Stimulated activated effector memory CD8-positive, alpha-beta T cell treated with anti-CD3 and anti-CD28 coated beads, Interleukin-12 subunit alpha, Interleukin-12 subunit beta, amount 100 ng/mL, for 72 hours (primary cell): ENCODE data around the gene CRYGN.

Source experiments
- ATAC-seq: fragments of 150-1000 bp; cut with Tn5 transposase; 2 replicates; pipeline ENCODE4 v1.10.0; 2021
- DNase-seq, 2 donors: peaks; one replicate each; pipeline ENCODE4 v3.0.0; 2021 to 2022; ENCODE audit warnings: low spot score in 2 of 2
- H3K27ac Mint-ChIP-seq: one replicate; pipeline ENCODE4 v1.8.0; 2022; ENCODE audit warnings: mild to moderate bottlenecking, mixed read lengths
- H3K36me3 Mint-ChIP-seq: one replicate; pipeline ENCODE4 v1.8.0; 2022; ENCODE audit warnings: mild to moderate bottlenecking, mixed read lengths
- H3K4me1 Mint-ChIP-seq: one replicate; pipeline ENCODE4 v1.8.0; 2022; ENCODE audit warnings: mixed read lengths
- H3K4me3 Mint-ChIP-seq: one replicate; pipeline ENCODE4 v1.8.0; 2022; ENCODE audit warnings: mild to moderate bottlenecking, mixed read lengths
- H3K9me3 Mint-ChIP-seq: one replicate; pipeline ENCODE4 v1.8.0; 2022; ENCODE audit warnings: mixed read lengths

The CRYGN gene

DNA sequence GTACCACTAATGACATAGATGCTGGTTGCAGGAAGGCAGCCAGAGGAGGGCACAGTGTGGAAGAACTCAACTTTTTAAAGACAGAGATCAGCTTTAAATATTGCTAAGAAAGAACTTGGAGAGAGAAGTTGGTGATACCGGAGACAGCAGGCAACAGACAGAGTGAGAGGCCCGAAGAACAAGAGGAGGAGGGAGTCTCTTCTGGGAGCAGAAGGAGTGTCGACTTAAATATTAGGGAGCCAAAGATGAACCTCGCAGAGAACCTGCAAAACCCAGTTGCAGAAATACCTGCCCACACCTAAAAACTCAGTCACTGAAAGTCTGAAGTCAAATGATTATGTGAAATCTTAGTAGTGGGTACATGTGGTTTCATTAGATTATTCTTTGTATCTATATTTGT is 26.7 kb downstream of the CRYGN start:
- no peak overlapping the region for H3K27ac Mint-ChIP-seq

DNA sequence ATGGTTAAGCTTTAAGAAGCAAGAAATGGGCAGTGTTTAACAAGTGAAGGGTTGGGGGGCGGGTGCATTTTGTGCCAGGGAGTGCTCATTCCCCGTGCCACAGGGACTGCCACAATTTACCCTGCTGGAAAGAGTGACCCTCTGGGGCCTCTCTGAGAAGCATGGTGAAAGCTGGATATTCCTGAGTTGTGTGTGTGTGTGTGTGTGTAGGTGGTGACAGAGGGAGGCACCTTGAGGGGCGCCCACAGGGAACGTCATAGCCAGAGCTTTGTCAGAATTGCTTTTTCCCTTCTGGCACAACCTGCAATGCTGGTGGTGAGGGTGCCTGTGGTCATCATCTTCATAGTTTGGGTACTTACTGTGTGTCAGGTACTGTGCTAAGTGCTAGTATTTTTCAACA is 27.6 kb downstream of the CRYGN start:
- Mint-ChIP-seq H3K36me3 (peaks cover 7% of the 10 kb centered on the region), H3K4me1 (peaks cover 44% of the 10 kb centered on the region), H3K9me3 (no peaks in the 10 kb centered on the region), H3K4me3 (no peak overlapping the region), H3K27ac (no peak overlapping the region)
- no peak for DNase-seq
- ATAC-seq = no peak

More for the DNA sequence above, 26.7 kb downstream of the CRYGN start:
- Mint-ChIP-seq H3K9me3 (peaks cover 2% of the 10 kb centered on the region), H3K4me1 (peaks cover 44% of the 10 kb centered on the region), H3K4me3 (no peak overlapping the region), H3K36me3 (peaks cover 7% of the 10 kb centered on the region)
- no peak for DNase-seq
- ATAC-seq = no peak

DNA sequence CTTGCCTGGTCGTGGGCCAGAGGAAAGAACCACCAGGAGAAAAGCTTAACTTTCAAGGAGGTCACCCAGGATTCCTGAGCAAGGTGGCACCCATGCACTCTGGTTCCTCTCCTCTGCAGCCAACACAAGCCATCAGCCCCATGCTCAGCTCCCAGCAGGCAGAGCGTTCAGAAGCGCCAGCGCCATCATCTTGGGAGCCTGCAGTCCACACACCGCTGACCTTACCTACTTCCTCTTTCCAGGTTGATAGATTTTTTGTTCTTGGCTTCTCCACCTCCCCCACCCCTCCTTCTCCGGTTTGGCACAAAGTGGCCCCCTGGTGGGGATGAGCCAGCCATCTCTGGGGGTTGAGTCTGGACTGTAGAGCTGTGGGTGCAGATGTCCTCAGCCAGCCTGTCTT is 28.4 kb downstream of the CRYGN start:
- H3K27ac Mint-ChIP-seq = no peak overlapping the region
- H3K36me3 Mint-ChIP-seq = peaks cover 7% of the 10 kb centered on the region
- peaks cover 44% of the 10 kb centered on the region for H3K4me1 Mint-ChIP-seq
- no peaks in the 10 kb centered on the region for H3K9me3 Mint-ChIP-seq
- DNase-seq = no peak
- no peak overlapping the region for H3K4me3 Mint-ChIP-seq
- no peak for ATAC-seq

DNA sequence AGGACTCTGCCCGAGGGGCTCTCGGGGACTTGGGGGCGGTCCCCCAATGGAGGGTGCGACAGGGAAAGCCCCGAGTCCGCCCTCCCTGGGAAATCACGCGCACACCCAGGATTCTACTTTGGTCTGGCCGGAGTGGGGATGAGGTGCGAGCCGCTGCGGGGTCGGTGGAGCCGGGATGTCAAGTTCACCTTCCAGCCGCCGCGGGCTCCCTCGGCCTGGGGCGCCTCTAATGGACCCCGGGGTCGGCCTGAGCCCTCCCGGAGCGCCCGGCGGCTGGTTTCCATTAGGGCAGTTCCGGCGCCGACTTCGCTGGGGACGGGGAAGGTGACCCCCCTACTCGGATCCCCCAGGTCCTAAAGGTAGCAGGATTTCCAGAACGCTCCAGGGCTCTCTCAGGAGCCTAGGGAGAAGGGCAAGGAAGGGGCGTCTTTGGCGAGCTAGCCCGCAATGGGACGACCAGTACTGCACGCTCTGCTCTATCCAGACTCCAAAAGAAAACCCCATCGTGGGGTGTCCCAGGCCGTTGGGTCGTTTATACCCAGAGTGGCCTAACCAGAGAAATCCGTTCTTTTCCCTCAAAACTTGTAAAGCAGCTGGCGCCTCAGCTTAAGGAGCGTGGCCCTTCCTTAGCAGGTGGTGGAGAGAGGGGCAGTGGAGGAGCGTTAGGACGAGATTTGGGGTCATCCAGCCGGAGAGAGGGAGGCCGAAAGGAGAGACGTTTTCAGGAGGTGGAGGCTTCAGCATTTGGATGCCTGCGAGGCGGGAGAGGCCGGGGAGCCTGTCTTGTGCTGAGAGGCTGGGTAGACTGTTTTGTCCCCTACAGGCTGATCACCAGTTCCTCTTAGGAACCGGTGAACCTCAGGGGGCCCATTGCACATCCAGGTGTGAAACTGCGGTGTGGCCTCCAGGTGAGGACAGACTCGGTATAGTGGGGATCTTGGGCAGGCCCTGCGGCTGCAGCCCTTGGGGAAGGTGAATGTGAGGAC is 29.2 kb downstream of the CRYGN start:
- Mint-ChIP-seq H3K36me3 (peaks cover 7% of the 10 kb centered on the region), H3K27ac (no peak overlapping the region), H3K9me3 (no peaks in the 10 kb centered on the region), H3K4me1 (peaks cover 45% of the 10 kb centered on the region), H3K4me3 (peak overlapping the region; percentile 73)
- no peak for DNase-seq
- ATAC-seq = no peak

DNA sequence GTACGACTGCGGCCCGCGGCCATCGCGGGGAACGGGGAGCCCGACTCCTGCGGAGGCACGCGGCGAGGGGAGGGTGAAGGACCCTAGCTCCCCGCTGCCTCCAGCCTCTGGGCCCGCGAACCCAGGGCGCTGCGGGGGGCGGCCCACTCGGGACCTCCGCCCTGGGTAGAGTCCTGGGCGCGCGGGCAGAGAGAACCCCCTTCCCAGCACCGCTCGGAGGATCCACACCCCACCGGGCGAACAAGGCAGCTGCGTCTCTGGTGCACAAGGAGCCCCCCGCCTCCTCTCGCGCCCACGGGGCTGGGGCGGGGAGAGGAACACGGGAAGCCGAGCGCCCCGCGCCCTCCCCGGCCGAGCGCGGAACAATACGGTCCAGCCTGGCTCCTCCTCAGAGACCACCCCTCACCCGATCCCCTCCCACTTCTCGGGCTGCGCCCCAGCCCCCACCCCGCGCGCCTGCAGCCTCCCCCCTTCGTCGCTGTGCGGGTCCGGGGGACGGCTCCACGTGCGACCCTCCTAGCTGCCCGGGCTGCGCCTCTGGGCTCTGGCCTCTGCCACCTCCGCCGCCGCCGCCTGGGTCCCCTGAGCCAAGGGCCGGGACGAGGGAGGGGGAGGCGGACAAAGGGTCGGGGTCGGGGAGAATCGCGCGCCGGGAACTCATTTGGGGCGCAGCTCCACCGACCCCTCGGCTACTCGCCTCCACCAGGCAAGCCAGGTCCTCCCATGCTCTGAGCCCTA is 30.1 kb downstream of the CRYGN start, which contains the start of gene WDR86:
Gene WDR86, minus strand, starts transcription at position 372 of the 738 bp plus-strand sequence. CDS start 449 bp downstream, outside the sequence.
- Mint-ChIP-seq H3K4me3 (peak within 1 kb of the TSS; percentile 73), H3K9me3 (no peaks in the 10 kb centered on the region), H3K27ac (peak within 1 kb of the TSS; percentile 76), H3K36me3 (peaks cover 7% of the 10 kb centered on the region), H3K4me1 (peaks cover 50% of the 10 kb centered on the region)
- DNase-seq (no peak), ATAC-seq (no peak)

DNA sequence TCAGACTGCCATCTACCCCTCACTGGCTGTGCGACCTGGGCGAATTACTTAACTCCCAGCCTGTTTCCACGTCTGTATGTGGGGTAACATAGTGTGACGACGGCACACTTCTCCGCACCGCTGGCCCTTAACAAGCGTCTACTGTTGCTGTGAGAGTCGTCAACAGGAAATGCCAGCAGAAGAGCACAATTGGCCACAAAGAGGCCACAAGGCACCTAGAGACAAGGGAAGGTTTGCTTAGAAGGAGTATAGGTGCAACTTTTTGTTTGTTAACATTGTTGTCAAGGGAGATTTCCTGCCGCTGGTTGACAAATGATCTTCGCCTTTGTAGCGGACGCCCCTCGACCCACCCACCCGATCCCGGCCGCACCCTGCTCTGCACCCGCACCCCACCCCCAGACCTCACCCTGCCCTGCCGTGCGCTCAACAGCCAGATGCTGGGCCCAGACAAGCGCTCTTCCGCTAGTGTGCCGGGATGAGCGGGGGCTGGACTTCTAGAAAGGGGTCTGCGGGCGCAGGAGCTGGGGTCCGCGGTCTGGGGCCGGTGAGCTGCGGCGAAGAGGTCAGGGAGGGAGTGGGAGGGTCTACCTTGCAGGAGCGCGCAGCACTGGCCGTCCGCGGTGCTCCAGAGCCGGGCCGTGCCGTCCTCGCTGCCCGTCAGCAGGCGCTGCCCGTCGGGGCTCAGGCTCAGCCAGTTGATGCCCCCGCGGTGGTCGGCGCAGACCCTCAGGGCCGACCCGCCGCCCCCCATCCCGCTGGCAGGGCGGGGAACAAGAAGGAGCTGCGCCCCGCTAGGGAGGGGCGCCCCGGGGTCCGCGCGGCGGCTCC is 30.9 kb downstream of the CRYGN start:
- peak overlapping the region; percentile 73 for H3K4me3 Mint-ChIP-seq
- no peak for DNase-seq
- peaks cover 7% of the 10 kb centered on the region for H3K36me3 Mint-ChIP-seq
- peak overlapping the region; percentile 76 for H3K27ac Mint-ChIP-seq
- no peaks in the 10 kb centered on the region for H3K9me3 Mint-ChIP-seq
- peaks cover 42% of the 10 kb centered on the region for H3K4me1 Mint-ChIP-seq
- ATAC-seq = peak; percentile 75

DNA sequence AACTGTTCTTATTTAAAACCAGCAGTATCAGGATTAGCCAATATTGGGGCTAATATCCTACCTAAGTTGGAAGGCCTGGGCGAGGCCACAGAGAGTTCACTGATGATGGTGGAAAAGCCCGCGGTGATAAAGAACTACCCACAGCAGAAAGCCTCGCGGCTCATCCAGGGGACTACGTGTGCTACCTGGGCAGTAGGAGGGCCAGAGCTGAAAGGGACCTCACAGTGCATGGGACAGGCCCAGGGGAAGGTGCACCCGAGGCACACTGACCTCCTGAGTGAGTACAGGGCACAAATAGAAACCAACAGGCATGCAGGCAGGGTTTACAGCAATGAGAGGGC is 31.5 kb downstream of the CRYGN start:
- Mint-ChIP-seq H3K4me3 (peak overlapping the region; percentile 73), H3K9me3 (no peaks in the 10 kb centered on the region), H3K27ac (peak overlapping the region; percentile 76), H3K36me3 (peaks cover 7% of the 10 kb centered on the region), H3K4me1 (peaks cover 38% of the 10 kb centered on the region)
- ATAC-seq (no peak), DNase-seq (no peak)

DNA sequence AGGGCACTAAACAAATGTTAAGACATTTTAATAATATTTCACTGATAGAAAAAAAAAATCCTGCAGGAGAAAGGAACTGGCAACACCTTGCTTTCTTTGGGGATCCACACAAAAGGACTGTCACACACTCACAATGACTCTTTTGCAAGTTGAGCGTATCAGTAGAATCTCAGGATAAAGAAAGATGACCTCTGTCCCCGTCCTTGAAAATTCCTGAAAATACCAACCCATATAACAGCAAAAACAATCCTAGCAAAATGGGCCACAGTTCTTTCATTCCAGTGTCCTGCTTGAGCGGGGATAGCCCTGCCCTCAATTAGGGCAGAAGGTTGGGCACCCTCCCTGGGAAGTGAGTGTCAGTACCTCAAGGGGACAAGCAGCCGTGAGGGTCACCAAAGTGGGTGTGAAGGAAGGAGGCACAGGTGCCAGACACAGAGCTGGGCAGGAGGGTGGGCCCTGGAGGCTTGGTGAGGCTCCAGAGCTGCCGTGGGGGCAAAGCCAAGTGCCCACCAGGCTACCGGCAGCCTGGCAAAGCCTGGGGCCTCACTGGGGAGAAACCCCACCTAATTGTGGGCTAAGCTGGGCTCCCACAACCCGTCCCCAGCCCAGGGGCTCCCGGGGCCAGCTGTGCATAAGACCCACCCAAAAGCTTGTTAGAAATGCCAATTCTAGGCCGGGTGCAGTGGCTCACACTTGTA is 32.9 kb downstream of the CRYGN start:
- Mint-ChIP-seq H3K27ac (no peak overlapping the region), H3K9me3 (no peaks in the 10 kb centered on the region), H3K36me3 (peaks cover 7% of the 10 kb centered on the region), H3K4me3 (no peak overlapping the region), H3K4me1 (peaks cover 31% of the 10 kb centered on the region)
- ATAC-seq = no peak
- no peak for DNase-seq

DNA sequence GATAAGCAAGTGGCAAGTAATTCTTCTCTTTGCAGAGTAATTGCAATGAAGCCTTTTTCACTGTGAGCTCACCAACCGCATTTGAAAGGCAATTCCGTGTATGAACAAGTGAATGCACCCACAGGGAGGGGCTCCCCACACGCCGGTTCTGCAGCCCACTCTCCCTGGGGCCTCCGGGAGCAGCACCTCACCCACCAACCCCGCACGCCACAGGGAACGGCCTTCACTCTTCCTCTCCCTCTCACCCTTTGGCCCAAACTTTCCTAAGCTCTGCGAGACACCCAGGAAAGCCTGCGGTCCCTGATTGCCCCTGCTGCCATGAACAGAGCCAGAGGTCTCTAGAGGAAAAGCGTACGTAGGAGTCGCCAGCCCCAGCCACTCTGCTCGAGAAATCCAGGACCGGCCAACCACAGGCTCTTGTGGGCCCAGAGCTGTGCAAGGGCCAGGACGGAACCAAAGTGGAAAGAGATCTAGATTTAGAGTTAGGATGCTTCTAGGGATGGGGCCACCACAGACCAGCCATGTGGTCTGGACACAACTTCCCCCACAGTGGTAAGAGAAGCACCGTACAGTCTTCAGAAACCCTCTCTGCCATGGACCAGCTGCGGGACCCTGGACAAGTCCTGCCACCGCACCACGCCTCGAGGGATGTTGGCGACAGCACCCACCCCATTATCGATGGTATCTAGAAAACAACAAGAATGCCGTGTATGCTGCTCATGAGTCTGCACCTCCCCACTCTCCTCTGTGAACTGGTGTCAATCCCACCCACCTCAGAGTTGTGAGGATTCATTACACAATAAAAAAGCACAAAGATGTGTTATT is 33.7 kb downstream of the CRYGN start:
- Mint-ChIP-seq H3K9me3 (no peaks in the 10 kb centered on the region), H3K4me1 (peaks cover 31% of the 10 kb centered on the region), H3K36me3 (peaks cover 7% of the 10 kb centered on the region), H3K27ac (no peak overlapping the region), H3K4me3 (no peak overlapping the region)
- DNase-seq = no peak
- no peak for ATAC-seq

DNA sequence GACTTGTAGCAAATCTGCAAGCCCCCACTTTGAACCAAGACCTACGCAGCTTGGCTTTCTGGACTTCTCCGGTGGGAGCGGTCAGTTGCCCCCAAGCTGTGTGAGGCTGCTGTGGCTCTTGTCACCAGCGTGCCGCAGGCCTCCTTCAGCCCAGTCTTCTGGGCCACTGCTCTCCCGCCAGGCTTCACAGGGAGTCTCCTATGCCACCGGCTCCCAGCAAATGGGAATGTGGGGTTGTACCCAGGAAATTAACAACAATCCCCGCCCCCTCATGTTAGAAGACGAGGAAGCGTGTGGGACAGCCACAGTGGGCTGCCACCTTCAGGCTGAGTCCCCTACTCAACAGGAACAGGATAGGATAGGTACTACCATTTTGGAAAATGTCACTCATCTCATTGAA is 34.4 kb downstream of the CRYGN start:
- H3K4me3 Mint-ChIP-seq = no peak overlapping the region
- no peaks in the 10 kb centered on the region for H3K9me3 Mint-ChIP-seq
- DNase-seq (no peak), ATAC-seq (no peak)
- H3K27ac Mint-ChIP-seq = no peak overlapping the region
- peaks cover 7% of the 10 kb centered on the region for H3K36me3 Mint-ChIP-seq
- peaks cover 30% of the 10 kb centered on the region for H3K4me1 Mint-ChIP-seq

DNA sequence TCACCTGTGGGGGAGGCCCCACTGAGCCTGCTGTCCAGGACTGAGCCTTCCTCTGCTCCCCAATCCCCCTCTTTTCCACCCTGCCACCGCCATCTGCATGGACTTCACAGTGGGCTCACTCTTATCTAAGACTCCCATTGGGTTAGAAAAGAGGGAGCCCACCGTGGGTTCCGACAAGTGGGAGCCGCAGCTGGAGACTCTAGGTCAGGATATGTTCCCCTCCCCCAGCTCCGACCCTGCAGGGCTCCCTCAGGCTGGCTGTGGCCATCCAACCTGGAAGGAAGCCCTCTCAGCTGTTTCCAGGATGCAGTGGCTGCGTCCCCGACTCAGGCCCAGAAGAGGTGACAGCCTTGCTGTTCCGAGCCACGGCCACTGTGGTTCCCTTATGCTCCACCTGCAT is 34.9 kb downstream of the CRYGN start:
- no peak overlapping the region for H3K27ac Mint-ChIP-seq
- ATAC-seq (no peak), DNase-seq (no peak)
- no peaks in the 10 kb centered on the region for H3K9me3 Mint-ChIP-seq
- H3K4me3 Mint-ChIP-seq = no peak overlapping the region
- H3K4me1 Mint-ChIP-seq = peaks cover 29% of the 10 kb centered on the region
- H3K36me3 Mint-ChIP-seq = peaks cover 7% of the 10 kb centered on the region

DNA sequence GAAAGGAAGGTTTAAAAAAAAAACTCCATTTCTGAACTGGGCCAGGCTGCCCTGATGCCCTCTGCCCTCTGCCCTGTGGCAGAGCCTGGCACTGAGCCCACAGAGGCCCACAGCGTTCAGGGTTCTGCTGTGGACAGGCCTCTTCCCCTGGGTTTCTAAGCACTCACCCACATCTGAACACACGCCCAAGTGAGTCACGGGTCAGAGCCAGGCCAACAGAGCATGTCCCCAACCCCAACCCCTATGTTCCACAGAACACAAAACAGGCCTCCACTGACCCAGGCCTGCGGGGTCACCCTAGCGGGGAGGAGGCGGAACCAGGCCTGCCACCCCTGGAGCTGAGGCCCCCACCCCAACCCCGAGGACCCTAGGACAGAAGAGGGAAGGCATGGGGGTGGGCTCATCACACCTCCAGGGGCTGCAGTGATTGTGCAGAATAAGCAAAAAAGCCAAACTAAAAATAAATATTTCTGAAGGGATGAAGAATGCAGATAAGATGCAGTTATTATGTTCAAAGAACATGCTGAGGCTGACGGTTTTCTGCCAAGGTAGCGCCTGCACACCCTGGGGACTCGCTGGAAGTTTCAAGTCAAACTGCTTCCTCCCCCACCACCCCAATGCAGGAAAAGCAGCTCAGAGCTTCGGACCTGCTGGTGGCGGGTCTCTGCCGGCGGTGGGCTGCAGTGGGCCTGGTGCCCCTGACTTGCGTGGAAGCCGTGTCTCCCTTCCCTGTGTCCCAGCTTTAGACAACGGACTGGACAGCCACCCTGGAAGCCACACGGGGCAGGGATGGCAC is 35.5 kb downstream of the CRYGN start:
- peaks cover 7% of the 10 kb centered on the region for H3K36me3 Mint-ChIP-seq
- no peak overlapping the region for H3K4me3 Mint-ChIP-seq
- H3K4me1 Mint-ChIP-seq = peaks cover 29% of the 10 kb centered on the region
- H3K9me3 Mint-ChIP-seq = no peaks in the 10 kb centered on the region
- ATAC-seq (peak; percentile 74), DNase-seq (no peak)
- peak overlapping the region; percentile 45 for H3K27ac Mint-ChIP-seq

DNA sequence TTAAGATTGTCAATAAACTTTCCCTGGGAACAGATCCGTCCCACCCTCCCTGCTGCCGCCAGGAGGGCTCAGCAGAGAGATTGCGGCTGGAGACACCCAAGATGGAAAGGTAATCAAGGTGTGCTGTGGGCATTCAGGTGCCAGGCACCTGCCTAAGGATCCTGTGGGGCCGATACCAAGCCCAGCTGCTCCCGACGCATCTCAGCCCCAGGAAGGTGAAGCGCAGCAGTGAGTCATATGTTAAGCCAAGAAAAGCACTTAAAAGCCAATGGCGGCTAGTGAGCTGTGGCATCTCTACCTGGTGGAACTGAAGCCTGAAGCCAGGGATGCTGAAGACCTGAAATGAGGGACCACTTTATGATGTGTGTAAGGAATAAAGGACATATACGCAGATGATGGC is 36.2 kb downstream of the CRYGN start:
- DNase-seq = no peak
- peak overlapping the region; percentile 45 for H3K27ac Mint-ChIP-seq
- no peak overlapping the region for H3K4me3 Mint-ChIP-seq
- no peaks in the 10 kb centered on the region for H3K9me3 Mint-ChIP-seq
- H3K36me3 Mint-ChIP-seq = peaks cover 3% of the 10 kb centered on the region
- no peak for ATAC-seq
- peaks cover 32% of the 10 kb centered on the region for H3K4me1 Mint-ChIP-seq
